ENCODE measurements around the gene HPD. TPM values are rescaled to one million over a fixed set of nuclear protein-coding genes. Genes with fewer than 3 reads are reported as not detected.

The HPD gene
- total RNA-seq, 2 donors from 2014 or later, result 1.2 to 6.8 TPM

DNA sequence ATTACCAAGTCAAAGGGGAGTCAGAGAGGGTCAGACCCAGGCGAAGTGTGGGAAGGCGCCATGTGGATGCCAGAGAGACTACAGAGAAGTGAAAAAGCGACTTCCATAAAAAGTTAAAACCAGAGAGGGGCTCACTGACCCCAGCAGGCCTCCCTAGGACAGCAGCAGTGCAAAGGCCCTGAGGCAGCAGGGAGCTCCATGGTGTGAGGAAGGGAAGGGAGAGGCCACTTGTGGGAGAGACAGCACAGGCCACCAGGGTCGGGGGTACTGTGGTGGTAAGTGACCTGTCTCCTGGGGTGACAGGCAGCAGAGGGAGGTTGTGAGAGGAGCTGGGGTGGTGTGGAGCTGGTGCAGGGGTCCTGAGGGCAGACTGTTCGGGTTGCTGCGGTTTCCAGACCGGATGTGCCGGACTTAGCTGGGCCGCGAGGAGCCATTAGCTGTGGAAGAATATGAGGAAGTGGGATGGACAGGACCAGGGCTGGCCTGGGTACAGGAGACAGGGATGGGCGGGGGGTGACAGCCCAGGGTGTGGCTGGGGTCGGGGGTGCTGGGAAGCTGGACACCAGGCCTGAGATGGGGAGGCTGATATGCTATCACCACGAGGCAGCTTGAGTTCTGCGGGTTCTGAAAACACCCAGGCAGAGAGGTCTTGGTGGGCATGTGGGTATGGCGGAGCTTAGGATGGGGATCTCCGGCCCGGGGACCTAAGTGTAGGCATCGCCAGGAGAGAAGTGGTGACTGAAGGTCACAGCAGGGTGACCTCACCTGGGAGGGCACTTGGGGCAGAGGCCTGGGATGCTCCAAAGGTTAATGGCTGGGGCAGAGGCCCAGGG is 32.1 kb downstream of the HPD start:
- no peaks in the 10 kb centered on the region for H3K4me1 ChIP-seq (ENCODE audit: control insufficient read depth in 1 of 2, low read depth in 2 of 2)
- peaks cover 72% of the 10 kb centered on the region for H3K36me3 ChIP-seq
- ATAC-seq (ENCODE audit: insufficient number of reproducible peaks, low FRiP score, low read depth), result no peak
- no peak overlapping the region for H3K27ac ChIP-seq
- no peak overlapping the region for H3K4me3 ChIP-seq
- DNase-seq (ENCODE audit: low spot score), result no peak
- TF ChIP-seq, protein P1, sequence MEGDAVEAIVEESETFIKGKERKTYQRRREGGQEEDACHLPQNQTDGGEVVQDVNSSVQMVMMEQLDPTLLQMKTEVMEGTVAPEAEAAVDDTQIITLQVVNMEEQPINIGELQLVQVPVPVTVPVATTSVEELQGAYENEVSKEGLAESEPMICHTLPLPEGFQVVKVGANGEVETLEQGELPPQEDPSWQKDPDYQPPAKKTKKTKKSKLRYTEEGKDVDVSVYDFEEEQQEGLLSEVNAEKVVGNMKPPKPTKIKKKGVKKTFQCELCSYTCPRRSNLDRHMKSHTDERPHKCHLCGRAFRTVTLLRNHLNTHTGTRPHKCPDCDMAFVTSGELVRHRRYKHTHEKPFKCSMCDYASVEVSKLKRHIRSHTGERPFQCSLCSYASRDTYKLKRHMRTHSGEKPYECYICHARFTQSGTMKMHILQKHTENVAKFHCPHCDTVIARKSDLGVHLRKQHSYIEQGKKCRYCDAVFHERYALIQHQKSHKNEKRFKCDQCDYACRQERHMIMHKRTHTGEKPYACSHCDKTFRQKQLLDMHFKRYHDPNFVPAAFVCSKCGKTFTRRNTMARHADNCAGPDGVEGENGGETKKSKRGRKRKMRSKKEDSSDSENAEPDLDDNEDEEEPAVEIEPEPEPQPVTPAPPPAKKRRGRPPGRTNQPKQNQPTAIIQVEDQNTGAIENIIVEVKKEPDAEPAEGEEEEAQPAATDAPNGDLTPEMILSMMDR (IDR thresholded peaks at IDR 0.05), result no peak
- H3K27me3 ChIP-seq (replicated peaks; ENCODE audit: insufficient read depth), result no peaks in the 10 kb centered on the region
- H3K9me3 ChIP-seq, result no peaks in the 10 kb centered on the region

GRCh38 chr12:121825041-121825523 is 33.6 kb downstream of the HPD start:
- Histone ChIP-seq H3K4me3 (no peak overlapping the region), H3K4me1 (ENCODE audit: control insufficient read depth in 1 of 2, low read depth in 2 of 2) (no peaks in the 10 kb centered on the region), H3K27ac (peak overlapping the region in 1 of 2 donors; percentile 38), H3K9me3 (no peaks in the 10 kb centered on the region), H3K27me3 (replicated peaks; ENCODE audit: insufficient read depth) (no peaks in the 10 kb centered on the region), H3K36me3 (peaks cover 67% of the 10 kb centered on the region)
- no peak for DNase-seq (ENCODE audit: low spot score)
- TF ChIP-seq, protein P1 (IDR thresholded peaks at IDR 0.05), result no peak
- ATAC-seq (ENCODE audit: insufficient number of reproducible peaks, low FRiP score, low read depth), result no peak

GRCh38 chr12:121823727-121824115 is 34.9 kb downstream of the HPD start:
- no peaks in the 10 kb centered on the region for H3K4me1 ChIP-seq (ENCODE audit: control insufficient read depth in 1 of 2, low read depth in 2 of 2)
- no peaks in the 10 kb centered on the region for H3K27me3 ChIP-seq (replicated peaks; ENCODE audit: insufficient read depth)
- ATAC-seq (ENCODE audit: insufficient number of reproducible peaks, low FRiP score, low read depth) (no peak), DNase-seq (ENCODE audit: low spot score) (no peak)
- no peak overlapping the region for H3K27ac ChIP-seq
- no peaks in the 10 kb centered on the region for H3K9me3 ChIP-seq
- H3K4me3 ChIP-seq, result no peak overlapping the region
- H3K36me3 ChIP-seq, result peaks cover 67% of the 10 kb centered on the region
- TF ChIP-seq, protein P1 (IDR thresholded peaks at IDR 0.05), result no peak

- ATAC-seq (ENCODE audit: insufficient number of reproducible peaks, low FRiP score, low read depth), result no peak
- peaks cover 62% of the 10 kb centered on the region for H3K36me3 ChIP-seq
Observed at GRCh38 chr12:121823101-121823726, 35.4 kb downstream of the HPD start.

More at GRCh38 chr12:121823101-121823726, 35.4 kb downstream of the HPD start:
- TF ChIP-seq, protein P1 (IDR thresholded peaks at IDR 0.05), result no peak
- Histone ChIP-seq H3K27ac (no peak overlapping the region), H3K4me3 (no peak overlapping the region), H3K27me3 (replicated peaks; ENCODE audit: insufficient read depth) (no peaks in the 10 kb centered on the region), H3K9me3 (no peaks in the 10 kb centered on the region), H3K4me1 (ENCODE audit: control insufficient read depth in 1 of 2, low read depth in 2 of 2) (no peaks in the 10 kb centered on the region)
- no peak for DNase-seq (ENCODE audit: low spot score)
